H1 (cell line): ENCODE data around the gene ARHGEF12. TPM values are rescaled to one million over a fixed set of nuclear protein-coding genes. Genes with fewer than 3 reads are reported as not detected.

Experiments used
- CTCF ChIA-PET: fragments of 300-600 bp; sonication (Branson Sonifier 250); formaldehyde crosslinking; loops from one replicate; lab custom pipeline; 2021; ENCODE audit not compliant: partially characterized antibody; lab: Charles Lee
- POLR2A ChIA-PET: fragments of 300-600 bp; sonication (Branson Sonifier 250); formaldehyde crosslinking; loops from one replicate; lab custom pipeline; 2021; ENCODE audit warnings: inconsistent platforms; ENCODE audit not compliant: partially characterized antibody; lab: Charles Lee
- DNase-seq, 2 experiments: peaks; one replicate each; pipeline versions ENCODE4 v3.0.0 to v3.0.0-alpha.2; 2010 to 2022; ENCODE audit warnings: low spot score in 2 of 2, low read depth in 1 of 2, mixed read lengths in 1 of 2
- FAIRE-seq: peaks from 2 replicates; lab custom pipeline; 2011; peaks lifted over from hg19 to GRCh38; lab: Jason Lieb, UNC
- H2AFZ ChIP-seq: 2 replicates; pipeline ENCODE4 v1.8.1; 2012; ENCODE audit warnings: low read length, inconsistent platforms
- H2AK5ac ChIP-seq: 2 replicates; pipeline ENCODE4 v1.6.1; 2013; ENCODE audit warnings: low read depth, low read length
- H2BK120ac ChIP-seq: replicated peaks from 2 replicates; pipeline ENCODE3; 2013; ENCODE audit warnings: low read depth, low read length, inconsistent platforms
- H2BK12ac ChIP-seq: 2 replicates; pipeline ENCODE4 v1.6.1; 2013; ENCODE audit warnings: low read depth, low read length
- H2BK15ac ChIP-seq: 2 replicates; pipeline ENCODE4 v1.6.1; 2013; ENCODE audit warnings: low read length
- H2BK20ac ChIP-seq: 2 replicates; pipeline ENCODE4 v1.6.1; 2013; ENCODE audit warnings: low read length
- H2BK5ac ChIP-seq: 2 replicates; pipeline ENCODE4 v1.6.1; 2013; ENCODE audit warnings: low read depth, low read length
- H3K14ac ChIP-seq: 2 replicates; pipeline ENCODE4 v1.6.1; 2013; ENCODE audit warnings: inconsistent platforms; ENCODE audit not compliant: insufficient read length
- H3K18ac ChIP-seq: 2 replicates; pipeline ENCODE4 v1.6.1; 2013; ENCODE audit warnings: low read length; ENCODE audit errors: extremely low read depth
- H3K23ac ChIP-seq: 2 replicates; pipeline ENCODE4 v1.6.1; 2013; ENCODE audit warnings: inconsistent platforms; ENCODE audit not compliant: insufficient read length
- H3K23me2 ChIP-seq: 2 replicates; pipeline ENCODE4 v1.6.1; 2013; ENCODE audit warnings: low read depth, low read length
- H3K27ac ChIP-seq: 2 replicates; pipeline ENCODE4 v1.6.1; 2011; ENCODE audit warnings: low read depth, low read length, inconsistent platforms
- H3K27me3 ChIP-seq, 4 experiments: replicated peaks in 1 of 4; 1 replicate in 1 of 4; 2 replicates in 3 of 4; pipeline versions ENCODE4 v1.6.1 to v1.8.1; 2011 to 2013; ENCODE audit warnings: low read length in 3 of 4, mild to moderate bottlenecking in 3 of 4, inconsistent platforms in 2 of 4, mixed read lengths in 2 of 4, moderate library complexity in 1 of 4; ENCODE audit not compliant: control insufficient read depth in 3 of 4, insufficient read depth in 3 of 4; ENCODE audit errors: extremely low read depth in 1 of 4
- H3K36me3 ChIP-seq, 4 experiments: 2 replicates each; pipeline versions ENCODE4 v1.6.1 to v1.8.1; 2011 to 2013; ENCODE audit warnings: mild to moderate bottlenecking in 4 of 4, low read length in 3 of 4, moderate library complexity in 2 of 4, control low read depth in 1 of 4, inconsistent platforms in 1 of 4; ENCODE audit not compliant: insufficient read depth in 4 of 4, control insufficient read depth in 2 of 4
- H3K4ac ChIP-seq: replicated peaks from 2 replicates; pipeline ENCODE3; 2013; ENCODE audit warnings: low read length, low read depth, mixed read lengths, inconsistent platforms; ENCODE audit not compliant: insufficient read length
- H3K4me1 ChIP-seq, 4 experiments: replicated peaks in 1 of 4; 1 replicate in 1 of 4; 2 replicates in 3 of 4; pipeline versions ENCODE4 v1.6.1 to v1.8.1; 2011 to 2013; ENCODE audit warnings: low read length in 3 of 4, inconsistent platforms in 2 of 4, mixed read lengths in 1 of 4; ENCODE audit not compliant: insufficient read depth in 4 of 4, control insufficient read depth in 3 of 4
- H3K4me2 ChIP-seq, 2 experiments: 2 replicates each; pipeline versions ENCODE4 v1.6.1 to v1.8.1; 2011 to 2013; ENCODE audit warnings: low read depth in 2 of 2, low read length in 2 of 2, control low read depth in 1 of 2, inconsistent platforms in 1 of 2, mild to moderate bottlenecking in 1 of 2; ENCODE audit not compliant: insufficient read depth in 1 of 2
- H3K4me3 ChIP-seq, 4 experiments: fragments of 200-600, 300-600 bp in 1 of 4; sonication (generic), shearing (Covaris generic), sonication (Bioruptor Twin) in 1 of 4; 2 replicates each; pipeline versions ENCODE4 v1.5.1 to v1.8.1; 2011 to 2016; ENCODE audit warnings: low read length in 4 of 4, low read depth in 3 of 4, control low read depth in 2 of 4, inconsistent platforms in 2 of 4, mild to moderate bottlenecking in 2 of 4, mixed read lengths in 1 of 4, moderate library complexity in 1 of 4; ENCODE audit not compliant: insufficient read depth in 2 of 4; ENCODE audit errors: extremely low read depth in 1 of 4
- H3K56ac ChIP-seq: replicated peaks from 2 replicates; pipeline ENCODE3; 2013; ENCODE audit warnings: low read depth, mild to moderate bottlenecking, mixed read lengths, low read length, inconsistent platforms; ENCODE audit not compliant: insufficient read length
- H3K79me1 ChIP-seq: 2 replicates; pipeline ENCODE4 v1.6.1; 2013; ENCODE audit warnings: low read depth, low read length, control low read depth
- H3K79me2 ChIP-seq, 2 experiments: 2 replicates each; pipeline versions ENCODE4 v1.6.1 to v1.8.1; 2012 to 2013; ENCODE audit warnings: low read length in 2 of 2, mild to moderate bottlenecking in 2 of 2, inconsistent platforms in 1 of 2; ENCODE audit not compliant: insufficient read depth in 2 of 2, control insufficient read depth in 1 of 2
- H3K9ac ChIP-seq, 4 experiments: replicated peaks in 1 of 4; 1 replicate in 1 of 4; 2 replicates in 3 of 4; pipeline versions ENCODE4 v1.6.1 to v1.8.1; 2011 to 2013; ENCODE audit warnings: low read depth in 3 of 4, low read length in 3 of 4, control low read depth in 2 of 4, mild to moderate bottlenecking in 2 of 4, moderate library complexity in 2 of 4, inconsistent platforms in 1 of 4; ENCODE audit errors: extremely low read depth in 1 of 4
- H3K9me3 ChIP-seq, 2 experiments: 2 replicates each; pipeline versions ENCODE4 v1.6.1 to v1.8.1; 2012 to 2013; ENCODE audit warnings: mild to moderate bottlenecking in 2 of 2, moderate library complexity in 2 of 2, control low read depth in 1 of 2, inconsistent platforms in 1 of 2, low read depth in 1 of 2, low read length in 1 of 2, mixed read lengths in 1 of 2; ENCODE audit not compliant: insufficient read depth in 2 of 2
- H4K20me1 ChIP-seq, 2 experiments: replicated peaks in 1 of 2; 2 replicates each; pipeline versions ENCODE3 to v1.8.1; 2011 to 2013; ENCODE audit warnings: inconsistent platforms in 2 of 2, low read length in 2 of 2, mild to moderate bottlenecking in 1 of 2; ENCODE audit not compliant: insufficient read depth in 2 of 2, control insufficient read depth in 1 of 2
- H4K5ac ChIP-seq: 2 replicates; pipeline ENCODE4 v1.6.1; 2013; ENCODE audit warnings: low read length, low read depth, mixed read lengths, inconsistent platforms; ENCODE audit not compliant: insufficient read length
- H4K8ac ChIP-seq: 2 replicates; pipeline ENCODE4 v1.8.0; 2013; ENCODE audit warnings: mild to moderate bottlenecking, moderate library complexity, low read length, inconsistent platforms; ENCODE audit not compliant: insufficient read depth; ENCODE audit errors: extremely low read depth
- H4K91ac ChIP-seq: replicated peaks from 2 replicates; pipeline ENCODE3; 2013; ENCODE audit warnings: low read length, mixed read lengths, inconsistent platforms; ENCODE audit not compliant: insufficient read length
- BCL11A ChIP-seq, 2 experiments: IDR thresholded peaks; one replicate each; pipeline ENCODE4 v1.6.1; 2011; ENCODE audit warnings: low read depth in 2 of 2, low read length in 2 of 2, mild to moderate bottlenecking in 2 of 2
- CTCF ChIP-seq, 3 experiments: IDR thresholded peaks; 1 replicate in 2 of 3; 2 replicates in 1 of 3; pipeline versions ENCODE4 v1.5.1 to v1.6.1; 2011; ENCODE audit warnings: low read length in 3 of 3, mild to moderate bottlenecking in 3 of 3, inconsistent platforms in 2 of 3, low read depth in 1 of 3, moderate library complexity in 1 of 3; ENCODE audit not compliant: insufficient read depth in 1 of 3; ENCODE audit errors: control extremely low read depth in 1 of 3
- HDAC2 ChIP-seq, 2 experiments: fragments of 300-600 bp in 1 of 2; sonication (generic) in 1 of 2; IDR thresholded peaks; 2 replicates each; pipeline ENCODE4 v1.6.1; 2011 to 2012; ENCODE audit warnings: low read depth in 2 of 2, low read length in 2 of 2, mild to moderate bottlenecking in 2 of 2, moderate library complexity in 2 of 2, borderline replicate concordance in 1 of 2, inconsistent platforms in 1 of 2
- JUND ChIP-seq: IDR thresholded peaks from 2 replicates; pipeline ENCODE4 v1.6.1; 2011; ENCODE audit warnings: mild to moderate bottlenecking, improper control_type of control experiment, low read length
- PHF8 ChIP-seq: fragments of 200-600 bp; sonication (generic); conservative IDR thresholded peaks from 2 replicates; pipeline ENCODE4 v1.7.1; 2012; ENCODE audit warnings: low read depth, mild to moderate bottlenecking, inconsistent platforms, low read length, moderate library complexity
- POLR2A ChIP-seq, 2 experiments: IDR thresholded peaks; 1 replicate in 1 of 2; 2 replicates in 1 of 2; pipeline ENCODE4 v1.6.1; 2011; ENCODE audit warnings: low read depth in 2 of 2, low read length in 2 of 2, mild to moderate bottlenecking in 2 of 2; ENCODE audit errors: control extremely low read depth in 1 of 2
- RFX5 ChIP-seq: IDR thresholded peaks from 2 replicates; pipeline ENCODE4 v1.6.1; 2011; ENCODE audit warnings: low read depth, low read length, improper control_type of control experiment, borderline replicate concordance
- SIX5 ChIP-seq: IDR thresholded peaks from 2 replicates; pipeline ENCODE4 v1.6.1; 2011; ENCODE audit warnings: mild to moderate bottlenecking, low read depth, low read length
- SP4 ChIP-seq: IDR thresholded peaks from 2 replicates; pipeline ENCODE4 v1.6.1; 2012; ENCODE audit warnings: low read length, inconsistent platforms
- YY1 ChIP-seq: IDR thresholded peaks from 2 replicates; pipeline ENCODE4 v1.6.1; 2011; ENCODE audit warnings: low read depth, mild to moderate bottlenecking, low read length
- WGBS, 2 experiments: shearing (Covaris generic) in 1 of 2; methylation state at CpG; one replicate each; pipeline versions ENCODE4 v1.1.6 to v1.1.7; 2013 to 2015; ENCODE audit warnings: low lambda C conversion rate in 2 of 2, mixed read lengths in 2 of 2, inconsistent platforms in 1 of 2, low coverage in 1 of 2, missing lambda C conversion rate in 1 of 2; ENCODE audit not compliant: insufficient replicate concordance in 2 of 2, insufficient coverage in 1 of 2, insufficient read length in 1 of 2; ENCODE audit errors: extremely low coverage in 1 of 2, missing lambda C conversion rate in 1 of 2; 5-methylcytosine and 5-hydroxymethylcytosine counted together
- polyA plus RNA-seq, 7 experiments: library from polyadenylated mRNA; depleted of rRNA in 3 of 7; stranded (reverse) in 5 of 7; unstranded in 2 of 7; fragments of >200 nt in 5 of 7; fragments of 200-250 nt in 2 of 7; gene quantifications; 1 replicate in 5 of 7; 2 replicates in 1 of 7; 4 replicates in 1 of 7; pipeline versions ENCODE4 v1.2.1 to v1.2.3, GENCODE V29; 2011 to 2013; ENCODE audit warnings: missing spikeins in 2 of 7, mixed read lengths in 2 of 7
- total RNA-seq: library from RNA; stranded (reverse); fragmentation: NEBNext Ultra II Directional; extraction: Animal tissue kit (Norgen Biotek cat#: 25700); gene quantifications from 2 replicates; pipeline ENCODE4 v1.2.1, GENCODE V29; 2021

ARHGEF12 gene
- total and polyA plus RNA-seq, 2 of the 8 experiments (the other 6 are each of a cell fraction or from before 2014, with no cell fraction given), result 5.1 to 33.7 TPM

GRCh38 chr11:120354779-120355178, 18.6 kb downstream of the ARHGEF12 start:
- Histone ChIP-seq H4K20me1 (peaks cover 0 to 4% of the 10 kb centered on the region in 2 experiments), H2BK15ac (no peak overlapping the region), H3K27ac (no peak overlapping the region), H3K79me2 (peaks cover 2 to 71% of the 10 kb centered on the region in 2 experiments; a peak in 3 of 4 replicates), H3K9ac (no peak overlapping the region), H3K18ac (no peak overlapping the region), H3K36me3 (no peaks in the 10 kb centered on the region; a peak in 1 of 8 replicates), H2AK5ac (no peak overlapping the region), H2AFZ (no peak overlapping the region), H4K8ac (no peak overlapping the region), H4K91ac (no peak overlapping the region), H3K27me3 (no peaks in the 10 kb centered on the region), H3K79me1 (peaks cover 4% of the 10 kb centered on the region; the same call in 1 of the 2 replicates), H2BK12ac (no peak overlapping the region), H2BK120ac (no peak overlapping the region), H3K56ac (no peak overlapping the region), H2BK20ac (no peak overlapping the region), H3K9me3 (no peaks in the 10 kb centered on the region), H3K4me2 (no peak overlapping the region), H2BK5ac (no peak overlapping the region), H3K4ac (no peak overlapping the region), H3K4me3 (no peak overlapping the region), H3K14ac (no peak overlapping the region), H3K4me1 (peaks cover 0 to 3% (median 0%) of the 10 kb centered on the region in 4 experiments; a peak in 1 of 7 replicates), H3K23ac (no peak overlapping the region), H4K5ac (no peak overlapping the region), H3K23me2 (no peaks in the 10 kb centered on the region; the same call in 1 of the 2 replicates)
- ChIA-PET CTCF (interaction anchor here (2.1 kb wide), 1 partner anchor 20 kb away, joined by 7 read pairs; no protein-coding TSS in a partner anchor), POLR2A (no interaction called here)
- 79% methylated on average over 6 of the region's 6 CpGs; no CpG with 5 or more reads in 1 of the 2 experiments for WGBS, 2 experiments
- no peak for FAIRE-seq
- no peak for DNase-seq
- TF ChIP-seq SIX5 (no peak), CTCF (IDR thresholded peaks at IDR 0.05; ENCODE audit: control extremely low read depth in 1 of 3, insufficient read depth in 1 of 3, low read depth in 1 of 3, low read length in 3 of 3) (no peak), SP4 (no peak), HDAC2 (IDR thresholded peaks at IDR 0.05; ENCODE audit: borderline replicate concordance in 1 of 2, low read depth in 2 of 2, low read length in 2 of 2) (no peak), JUND (no peak), BCL11A (IDR thresholded peaks at IDR 0.05; ENCODE audit: low read depth in 2 of 2, low read length in 2 of 2) (no peak), RFX5 (no peak), PHF8 (no peak), POLR2A (IDR thresholded peaks at IDR 0.05; ENCODE audit: control extremely low read depth in 1 of 2, low read depth in 2 of 2, low read length in 2 of 2) (no peak), YY1 (no peak)
